Endothelial cell of umbilical vein (primary cell): ENCODE results near the gene SYN1.

ENCODE experiments used
- JUN ChIP-seq: IDR thresholded peaks from 2 replicates; pipeline ENCODE4 v1.6.1; 2011; ENCODE audit warnings: borderline replicate concordance, low read depth; ENCODE audit not compliant: insufficient read length, insufficient read depth
- POLR2AphosphoS5 ChIP-seq: IDR thresholded peaks from 2 replicates; pipeline ENCODE4 v1.6.1; 2012; ENCODE audit warnings: low read depth, mild to moderate bottlenecking, control low read depth, low read length, moderate library complexity; ENCODE audit not compliant: insufficient read depth

DNA sequence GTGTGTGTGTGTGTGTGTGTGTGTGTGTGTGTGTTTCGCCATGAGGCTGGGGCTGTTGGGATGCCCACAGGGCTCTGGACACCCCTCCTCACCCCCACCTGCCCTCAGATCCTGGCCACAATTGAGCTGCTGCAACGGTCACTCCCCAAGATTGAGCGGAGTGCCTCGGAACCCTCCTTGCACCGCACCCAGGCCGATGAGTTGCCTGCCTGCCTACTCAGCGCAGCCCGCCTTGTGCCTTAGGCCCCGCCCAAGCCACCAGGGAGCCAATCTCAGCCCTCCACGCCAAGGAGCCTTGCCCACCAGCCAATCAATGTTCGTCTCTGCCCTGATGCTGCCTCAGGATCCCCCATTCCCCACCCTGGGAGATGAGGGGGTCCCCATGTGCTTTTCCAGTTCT, 48.4 kb downstream of the SYN1 start:
- TF ChIP-seq JUN (no peak), POLR2AphosphoS5 (no peak)
